ENCODE data around the gene LCP2.
"Not testable (repeated sequence)": the region's sequence is repeated elsewhere in the genome, so short reads cannot be mapped to it uniquely, and the experiment has no call there.

Gene LCP2

GRCh38 chr5:170273968-170274710 is 23.4 kb downstream of the LCP2 start:
- DNase-seq (ENCODE audit: low read depth): no peak

- DNase-seq (ENCODE audit: low read depth): no peak
These were observed 27.1 kb downstream of the LCP2 start for GRCh38 chr5:170270293-170271069.

- no peak for DNase-seq (ENCODE audit: low read depth)
These were observed 28.0 kb downstream of the LCP2 start for GRCh38 chr5:170269579-170269978.

- no peak for DNase-seq (ENCODE audit: low read depth)
These were observed 28.7 kb downstream of the LCP2 start for GRCh38 chr5:170268884-170269283.

GRCh38 chr5:170268153-170268689 is 29.4 kb downstream of the LCP2 start:
- DNase-seq (ENCODE audit: low read depth): no peak

- peak; percentile 56 for DNase-seq (ENCODE audit: low read depth)
These were observed 30.0 kb downstream of the LCP2 start for GRCh38 chr5:170267431-170268152.

- no peak for DNase-seq (ENCODE audit: low read depth)
These were observed 30.8 kb downstream of the LCP2 start for GRCh38 chr5:170266570-170267381.

- DNase-seq (ENCODE audit: low read depth): no peak
These were observed 32.1 kb downstream of the LCP2 start for GRCh38 chr5:170265522-170265921.

- DNase-seq (ENCODE audit: low read depth): no peak
These were observed 33.7 kb downstream of the LCP2 start for GRCh38 chr5:170263906-170264305.

- no peak for DNase-seq (ENCODE audit: low read depth)
These were observed 35.2 kb downstream of the LCP2 start for GRCh38 chr5:170262061-170263045.

- no peak for DNase-seq (ENCODE audit: low read depth)
These were observed 36.0 kb downstream of the LCP2 start for GRCh38 chr5:170261528-170262043.

GRCh38 chr5:170257370-170257769 is 40.2 kb downstream of the LCP2 start:
- DNase-seq (ENCODE audit: low read depth): no peak

GRCh38 chr5:170256571-170256970 is 41.0 kb downstream of the LCP2 start:
- no peak for DNase-seq (ENCODE audit: low read depth)

- peak; percentile 51 for DNase-seq (ENCODE audit: low read depth)
These were observed 43.5 kb downstream of the LCP2 start for GRCh38 chr5:170254056-170254455.

- no peak for DNase-seq (ENCODE audit: low read depth)
These were observed 44.7 kb downstream of the LCP2 start for GRCh38 chr5:170252720-170253350.

- no peak for DNase-seq (ENCODE audit: low read depth)
These were observed 45.5 kb downstream of the LCP2 start for GRCh38 chr5:170252109-170252508.

- DNase-seq (ENCODE audit: low read depth): no peak
These were observed 46.1 kb downstream of the LCP2 start for GRCh38 chr5:170251462-170251861.

GRCh38 chr5:170250810-170251317 is 46.7 kb downstream of the LCP2 start:
- no peak for DNase-seq (ENCODE audit: low read depth)

- DNase-seq (ENCODE audit: low read depth): no peak
These were observed 48.2 kb downstream of the LCP2 start for GRCh38 chr5:170249355-170249754.

GRCh38 chr5:170248931-170249227 is 48.7 kb downstream of the LCP2 start:
- DNase-seq (ENCODE audit: low read depth): not testable (repeated sequence)

Measured in stimulated activated CD8-positive, alpha-beta memory T cell treated with anti-CD3 and anti-CD28 coated beads, Interleukin-12 subunit alpha, Interleukin-12 subunit beta, amount 100 ng/mL, for 4 hours (primary cell).